ENCODE results near the gene DAGLA.
"Not testable (repeated sequence)": the region's sequence is repeated elsewhere in the genome, so short reads cannot be mapped to it uniquely, and the experiment has no call there.

Gene DAGLA

DNA sequence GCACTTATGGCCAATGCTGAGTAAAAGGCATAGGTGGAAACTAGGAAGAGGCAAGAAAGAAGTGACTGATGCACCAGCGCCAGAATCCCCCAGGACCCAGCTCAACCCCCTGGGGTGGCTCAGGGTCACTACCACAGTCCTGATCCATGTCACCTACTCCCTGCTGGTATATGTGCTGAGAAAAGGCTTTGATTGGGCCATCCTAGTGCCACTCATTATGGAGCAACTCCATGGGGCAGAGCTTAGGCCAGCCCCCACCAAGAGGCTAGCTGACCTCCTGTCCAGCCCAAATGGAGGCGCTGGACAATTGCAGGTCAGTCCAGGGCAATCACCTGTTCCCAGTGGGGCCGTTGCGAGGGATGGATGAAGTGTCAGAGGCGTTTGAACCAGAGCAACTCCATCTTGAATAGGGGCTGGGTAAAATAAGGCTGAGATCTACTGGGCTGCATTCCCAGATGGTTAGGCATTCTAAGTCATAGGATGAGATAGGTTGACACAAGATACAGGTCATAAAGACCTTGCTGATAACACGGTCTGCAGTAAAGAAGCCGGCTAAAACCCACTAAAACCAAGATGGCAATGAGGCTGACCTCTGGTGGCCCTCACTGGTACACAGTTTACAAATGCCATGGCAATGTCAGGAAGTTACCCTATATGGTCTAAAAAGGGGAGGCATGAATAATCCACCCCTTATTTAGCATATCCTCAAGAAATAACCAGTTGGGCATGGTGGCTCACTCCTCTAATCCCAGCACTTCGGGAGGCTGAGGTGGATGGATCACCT lies 20.6 kb upstream of the DAGLA start:
- no peaks in the 10 kb centered on the region for H3K79me1 ChIP-seq (ENCODE audit: low read length)
- H3K79me2 ChIP-seq (ENCODE audit: control insufficient read depth, insufficient read depth, low read length, poor library complexity) = no peaks in the 10 kb centered on the region
- H2BK120ac ChIP-seq (ENCODE audit: insufficient read depth, low read length, poor library complexity) = no peak overlapping the region
- no peak overlapping the region for H2AFZ ChIP-seq (ENCODE audit: insufficient read depth, low read length, poor library complexity)
- no peak overlapping the region for H3K14ac ChIP-seq (ENCODE audit: low read length)
- no peak overlapping the region for H2BK12ac ChIP-seq (ENCODE audit: low read length)
- DNase-seq = peak in 1 of 2 donors; percentile 11
- no peak overlapping the region for H3K18ac ChIP-seq (ENCODE audit: low read length)
- H3K4me2 ChIP-seq (ENCODE audit: low read length) = no peak overlapping the region
- H3K4me3 ChIP-seq (ENCODE audit: low read depth, low read length) = no peak overlapping the region
- no peak overlapping the region for H3K27ac ChIP-seq (ENCODE audit: low read depth, low read length)
- H4K91ac ChIP-seq (ENCODE audit: low read depth, low read length) = no peak overlapping the region
- no peaks in the 10 kb centered on the region for H3K9me3 ChIP-seq (ENCODE audit: insufficient read depth, low read depth, low read length)
- no peak overlapping the region for H2AK5ac ChIP-seq (ENCODE audit: low read length)
- no peak overlapping the region for H4K12ac ChIP-seq (ENCODE audit: low read depth, low read length)
- no peak overlapping the region for H3K23ac ChIP-seq (ENCODE audit: low read length)
- H4K8ac ChIP-seq (ENCODE audit: low read depth, low read length) = no peak overlapping the region
- no peaks in the 10 kb centered on the region for H3K27me3 ChIP-seq (ENCODE audit: insufficient read depth, low read length)
- H3K36me3 ChIP-seq (ENCODE audit: control insufficient read depth in 1 of 2, insufficient read depth in 2 of 2, low read length in 2 of 2) = no peaks in the 10 kb centered on the region
- H3K9ac ChIP-seq (ENCODE audit: low read length) = no peak overlapping the region
- no peak overlapping the region for H2BK5ac ChIP-seq (ENCODE audit: low read depth, low read length, poor library complexity)
- no peak overlapping the region for H3K4ac ChIP-seq (ENCODE audit: low read depth, low read length)
- no peaks in the 10 kb centered on the region for H3K4me1 ChIP-seq (ENCODE audit: control insufficient read depth in 1 of 2, insufficient read depth in 2 of 2, low read length in 2 of 2)
- no CpG with 5 or more reads among the region's 8 CpGs for WGBS (ENCODE audit: extremely low coverage, insufficient coverage, insufficient read length)

DNA sequence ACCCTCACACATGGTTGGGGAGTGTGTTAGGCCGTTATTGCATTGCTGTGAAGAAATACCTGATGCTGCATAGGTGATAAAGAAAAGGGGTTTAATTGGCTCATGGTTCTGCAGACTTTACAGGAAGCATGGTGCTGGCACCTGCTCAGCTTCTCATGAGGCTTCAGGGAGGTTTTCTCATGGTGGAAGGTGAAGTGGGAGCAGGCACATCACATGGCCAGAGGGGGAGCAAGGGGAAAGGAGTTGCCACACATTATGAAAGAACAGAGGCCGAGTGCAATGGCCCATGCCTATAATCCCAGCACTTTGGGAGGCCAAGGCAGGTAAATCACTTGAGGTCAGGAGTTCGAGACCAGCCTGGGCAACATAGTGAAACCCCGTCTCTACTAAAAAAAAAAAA lies 19.2 kb upstream of the DAGLA start:
- not testable (repeated sequence) for DNase-seq; H3K9me3 ChIP-seq (ENCODE audit: insufficient read depth, low read depth, low read length); H3K79me1 ChIP-seq (ENCODE audit: low read length); H3K27ac ChIP-seq (ENCODE audit: low read depth, low read length); H3K4ac ChIP-seq (ENCODE audit: low read depth, low read length); H3K79me2 ChIP-seq (ENCODE audit: control insufficient read depth, insufficient read depth, low read length, poor library complexity); H3K9ac ChIP-seq (ENCODE audit: low read length); H2BK120ac ChIP-seq (ENCODE audit: insufficient read depth, low read length, poor library complexity); H4K91ac ChIP-seq (ENCODE audit: low read depth, low read length); H2AFZ ChIP-seq (ENCODE audit: insufficient read depth, low read length, poor library complexity); H2BK5ac ChIP-seq (ENCODE audit: low read depth, low read length, poor library complexity); H4K8ac ChIP-seq (ENCODE audit: low read depth, low read length); H3K4me3 ChIP-seq (ENCODE audit: low read depth, low read length); H2BK12ac ChIP-seq (ENCODE audit: low read length); H3K18ac ChIP-seq (ENCODE audit: low read length); H3K23ac ChIP-seq (ENCODE audit: low read length); H3K14ac ChIP-seq (ENCODE audit: low read length); H3K4me2 ChIP-seq (ENCODE audit: low read length); H4K12ac ChIP-seq (ENCODE audit: low read depth, low read length); H3K27me3 ChIP-seq (ENCODE audit: insufficient read depth, low read length); H3K36me3 ChIP-seq (ENCODE audit: control insufficient read depth in 1 of 2, insufficient read depth in 2 of 2, low read length in 2 of 2); H2AK5ac ChIP-seq (ENCODE audit: low read length); H3K4me1 ChIP-seq (ENCODE audit: control insufficient read depth in 1 of 2, insufficient read depth in 2 of 2, low read length in 2 of 2)
- WGBS (ENCODE audit: extremely low coverage, insufficient coverage, insufficient read length) = no CpG with 5 or more reads among the region's 4 CpGs

DNA sequence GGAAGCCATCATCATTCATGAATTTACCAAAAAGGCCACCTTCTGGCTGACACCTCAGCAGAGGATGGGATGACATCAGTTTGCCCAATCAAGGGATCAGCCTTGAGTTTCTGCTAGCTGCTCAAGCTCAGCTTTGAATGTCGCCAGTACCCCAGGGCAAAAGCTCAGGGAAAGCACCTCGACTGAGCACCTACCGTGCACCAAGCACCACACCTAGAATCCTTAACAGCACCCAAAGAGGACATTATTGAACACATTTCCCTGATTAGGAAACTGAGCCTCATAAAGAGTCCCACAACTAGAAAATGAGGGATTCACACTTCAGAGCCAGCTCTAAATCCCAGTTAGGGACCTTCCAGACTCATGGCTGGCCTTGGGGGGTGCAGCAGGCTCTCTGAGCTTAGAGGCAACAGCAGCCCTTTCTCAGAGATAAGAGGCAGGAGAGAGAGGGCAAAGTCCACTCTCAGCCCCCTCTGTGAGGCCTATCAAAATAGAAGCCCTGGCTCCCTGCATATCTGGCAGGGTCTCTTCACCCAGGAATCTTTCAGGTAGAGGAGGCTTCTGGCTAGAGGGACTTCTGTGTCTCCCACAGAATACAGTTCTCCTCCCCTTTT lies 13.4 kb upstream of the DAGLA start:
- H3K14ac ChIP-seq (ENCODE audit: low read length) = no peak overlapping the region
- H3K79me1 ChIP-seq (ENCODE audit: low read length) = no peaks in the 10 kb centered on the region
- H3K36me3 ChIP-seq (ENCODE audit: control insufficient read depth in 1 of 2, insufficient read depth in 2 of 2, low read length in 2 of 2) = no peaks in the 10 kb centered on the region
- H3K4me3 ChIP-seq (ENCODE audit: low read depth, low read length) = no peak overlapping the region
- H3K23ac ChIP-seq (ENCODE audit: low read length) = no peak overlapping the region
- no peak overlapping the region for H3K4ac ChIP-seq (ENCODE audit: low read depth, low read length)
- no peak overlapping the region for H2AK5ac ChIP-seq (ENCODE audit: low read length)
- WGBS (ENCODE audit: extremely low coverage, insufficient coverage, insufficient read length) = no CpG with 5 or more reads among the region's 3 CpGs
- H4K91ac ChIP-seq (ENCODE audit: low read depth, low read length) = no peak overlapping the region
- no peaks in the 10 kb centered on the region for H3K4me1 ChIP-seq (ENCODE audit: control insufficient read depth in 1 of 2, insufficient read depth in 2 of 2, low read length in 2 of 2)
- no peak overlapping the region for H4K8ac ChIP-seq (ENCODE audit: low read depth, low read length)
- no peaks in the 10 kb centered on the region for H3K9me3 ChIP-seq (ENCODE audit: insufficient read depth, low read depth, low read length)
- no peak overlapping the region for H4K12ac ChIP-seq (ENCODE audit: low read depth, low read length)
- H3K27me3 ChIP-seq (ENCODE audit: insufficient read depth, low read length) = no peaks in the 10 kb centered on the region
- no peaks in the 10 kb centered on the region for H3K79me2 ChIP-seq (ENCODE audit: control insufficient read depth, insufficient read depth, low read length, poor library complexity)
- DNase-seq = no peak
- no peak overlapping the region for H2BK12ac ChIP-seq (ENCODE audit: low read length)
- no peak overlapping the region for H3K9ac ChIP-seq (ENCODE audit: low read length)
- no peak overlapping the region for H2BK5ac ChIP-seq (ENCODE audit: low read depth, low read length, poor library complexity)
- H3K27ac ChIP-seq (ENCODE audit: low read depth, low read length) = no peak overlapping the region
- no peak overlapping the region for H3K18ac ChIP-seq (ENCODE audit: low read length)
- H2AFZ ChIP-seq (ENCODE audit: insufficient read depth, low read length, poor library complexity) = no peak overlapping the region
- no peak overlapping the region for H3K4me2 ChIP-seq (ENCODE audit: low read length)
- H2BK120ac ChIP-seq (ENCODE audit: insufficient read depth, low read length, poor library complexity) = no peak overlapping the region

DNA sequence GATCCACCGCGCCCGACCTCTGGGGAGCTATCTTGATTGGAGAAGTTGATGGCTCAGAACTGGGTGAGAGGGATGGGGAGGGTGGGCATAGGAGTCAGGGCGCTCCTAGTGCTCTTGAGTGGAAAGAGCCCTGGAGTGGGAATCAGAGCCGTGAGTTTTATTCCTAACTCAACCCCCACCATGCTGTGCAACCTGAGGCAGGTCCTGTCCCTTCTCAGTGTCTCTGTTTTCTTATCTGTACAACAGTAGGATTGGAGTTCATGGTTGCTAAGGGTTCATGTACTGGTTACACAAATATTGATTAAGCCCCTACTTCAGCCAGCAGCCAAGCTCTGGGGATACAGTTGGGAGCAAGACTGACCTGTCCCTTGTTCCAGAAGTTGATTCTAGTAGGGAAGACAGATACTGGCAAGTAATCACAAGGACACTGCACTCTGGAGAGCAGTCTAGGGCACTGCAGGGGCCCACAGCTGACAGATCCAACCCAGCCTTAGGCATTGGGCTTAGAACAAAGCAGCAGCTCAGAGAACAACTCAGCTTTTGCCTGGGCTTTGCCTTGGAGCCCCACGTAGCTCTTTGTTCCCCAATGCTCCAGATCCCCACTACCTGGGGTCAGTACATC lies 12.4 kb upstream of the DAGLA start:
- no peak for DNase-seq
- no peak overlapping the region for H3K18ac ChIP-seq (ENCODE audit: low read length)
- no CpG with 5 or more reads among the region's 6 CpGs for WGBS (ENCODE audit: extremely low coverage, insufficient coverage, insufficient read length)

More for the DNA sequence above, 12.4 kb upstream of the DAGLA start:
- Histone ChIP-seq H3K79me1 (ENCODE audit: low read length) (no peaks in the 10 kb centered on the region), H2BK5ac (ENCODE audit: low read depth, low read length, poor library complexity) (no peak overlapping the region), H3K9ac (ENCODE audit: low read length) (no peak overlapping the region), H3K14ac (ENCODE audit: low read length) (no peak overlapping the region), H3K4me2 (ENCODE audit: low read length) (no peak overlapping the region), H3K27ac (ENCODE audit: low read depth, low read length) (no peak overlapping the region), H3K36me3 (ENCODE audit: control insufficient read depth in 1 of 2, insufficient read depth in 2 of 2, low read length in 2 of 2) (no peaks in the 10 kb centered on the region), H3K4me3 (ENCODE audit: low read depth, low read length) (no peak overlapping the region), H3K23ac (ENCODE audit: low read length) (no peak overlapping the region), H4K91ac (ENCODE audit: low read depth, low read length) (no peak overlapping the region), H2BK12ac (ENCODE audit: low read length) (no peak overlapping the region), H4K8ac (ENCODE audit: low read depth, low read length) (no peak overlapping the region), H3K79me2 (ENCODE audit: control insufficient read depth, insufficient read depth, low read length, poor library complexity) (no peaks in the 10 kb centered on the region), H2BK120ac (ENCODE audit: insufficient read depth, low read length, poor library complexity) (no peak overlapping the region), H3K4me1 (ENCODE audit: control insufficient read depth in 1 of 2, insufficient read depth in 2 of 2, low read length in 2 of 2) (no peaks in the 10 kb centered on the region), H2AFZ (ENCODE audit: insufficient read depth, low read length, poor library complexity) (no peak overlapping the region), H4K12ac (ENCODE audit: low read depth, low read length) (no peak overlapping the region), H3K27me3 (ENCODE audit: insufficient read depth, low read length) (no peaks in the 10 kb centered on the region), H2AK5ac (ENCODE audit: low read length) (no peak overlapping the region), H3K4ac (ENCODE audit: low read depth, low read length) (no peak overlapping the region), H3K9me3 (ENCODE audit: insufficient read depth, low read depth, low read length) (no peaks in the 10 kb centered on the region)

Data from trophoblast cell (in vitro differentiated cells and primary cell).